PC-9 (cell line): ENCODE results near the gene EIF4G3.
"Not testable (repeated sequence)": the region's sequence is repeated elsewhere in the genome, so short reads cannot be mapped to it uniquely, and the experiment has no call there.

Source experiments
- CTCF ChIP-seq: fragments of 200-600 bp; sonication (generic); conservative IDR thresholded peaks from 2 replicates; pipeline ENCODE4 v1.6.1; 2017; ENCODE audit warnings: mixed run types, antibody characterized with exemption, mild to moderate bottlenecking, moderate library complexity
- EZH2 ChIP-seq: fragments of 200-600 bp; sonication (generic); IDR thresholded peaks from 2 replicates; pipeline ENCODE4 v1.8.0; 2017; ENCODE audit warnings: antibody characterized with exemption, low read depth

GRCh38 chr1:21094282-21094681 is 82.4 kb downstream of the EIF4G3 start:
- TF ChIP-seq CTCF, EZH2: not testable (repeated sequence)
